GM23338 (cell line): ENCODE measurements around the gene TIMM44. TPM values are rescaled to one million over a fixed set of nuclear protein-coding genes. Genes with fewer than 3 reads are reported as not detected.

Source experiments
- ATAC-seq: fragments of 200-7000 bp; cut with Tn5 transposase; 3 replicates; pipeline ENCODE4 v1.9.1; 2020
- DNase-seq: peaks from one replicate; pipeline ENCODE4 v3.0.0-alpha.2; 2015; ENCODE audit warnings: low spot score
- H2AFZ ChIP-seq: fragments of 200-600 bp; sonication (generic); 2 replicates; pipeline ENCODE4 v1.8.0; 2016; ENCODE audit warnings: antibody characterized with exemption, mild to moderate bottlenecking, moderate library complexity
- H3F3A ChIP-seq: fragments of 200-600 bp; sonication (generic); replicated peaks from 2 replicates; pipeline ENCODE4 v1.8.0; 2017; ENCODE audit warnings: antibody characterized with exemption, mixed run types, low read depth
- H3K27ac ChIP-seq: fragments of 200-600 bp; sonication (generic); 2 replicates; pipeline ENCODE4 v1.6.1; 2016; ENCODE audit warnings: low read depth
- H3K27me3 ChIP-seq: fragments of 200-600 bp; sonication (generic); 2 replicates; pipeline ENCODE4 v1.8.0; 2016; ENCODE audit warnings: mild to moderate bottlenecking, mixed run types, moderate library complexity; ENCODE audit not compliant: insufficient read depth
- H3K36me3 ChIP-seq: fragments of 200-600 bp; sonication (generic); 2 replicates; pipeline ENCODE4 v1.8.0; 2016; ENCODE audit warnings: mild to moderate bottlenecking; ENCODE audit not compliant: insufficient read depth
- H3K4me1 ChIP-seq: fragments of 200-600 bp; sonication (generic); 2 replicates; pipeline ENCODE4 v1.8.0; 2016; ENCODE audit warnings: mild to moderate bottlenecking, moderate library complexity; ENCODE audit not compliant: insufficient read depth
- H3K4me2 ChIP-seq: fragments of 200-600 bp; sonication (generic); 2 replicates; pipeline ENCODE4 v1.7.1; 2017; ENCODE audit warnings: mixed run types
- H3K4me3 ChIP-seq: fragments of 200-600 bp; sonication (generic); 2 replicates; pipeline ENCODE4 v1.6.1; 2016; ENCODE audit warnings: mixed run types
- H3K79me2 ChIP-seq: fragments of 200-600 bp; sonication (generic); replicated peaks from 2 replicates; pipeline ENCODE4 v1.8.0; 2017; ENCODE audit warnings: mild to moderate bottlenecking; ENCODE audit not compliant: insufficient read depth
- H3K9me2 ChIP-seq: fragments of 200-600 bp; sonication (generic); 2 replicates; pipeline ENCODE4 v1.8.0; 2017; ENCODE audit not compliant: insufficient read depth
- H4K20me1 ChIP-seq: fragments of 200-600 bp; sonication (generic); replicated peaks from 2 replicates; pipeline ENCODE4 v1.8.0; 2017; ENCODE audit warnings: mild to moderate bottlenecking; ENCODE audit not compliant: insufficient read depth
- H3K27ac Mint-ChIP-seq: 2 replicates; pipeline ENCODE4 v1.8.0; 2020; ENCODE audit warnings: inconsistent platforms, mild to moderate bottlenecking, moderate library complexity, mixed read lengths
- H3K27me3 Mint-ChIP-seq: 3 replicates; pipeline ENCODE4 v1.8.0; 2022; ENCODE audit warnings: low read depth, mild to moderate bottlenecking, moderate library complexity, mixed read lengths, inconsistent platforms; ENCODE audit not compliant: insufficient read depth, poor library complexity
- H3K36me3 Mint-ChIP-seq: 3 replicates; pipeline ENCODE4 v1.8.0; 2021; ENCODE audit warnings: low read depth, mild to moderate bottlenecking, inconsistent platforms, moderate library complexity, mixed read lengths
- H3K4me1 Mint-ChIP-seq: 3 replicates; pipeline ENCODE4 v1.8.0; 2020; ENCODE audit warnings: mild to moderate bottlenecking, inconsistent platforms, mixed read lengths
- H3K4me3 Mint-ChIP-seq: 3 replicates; pipeline ENCODE4 v1.8.0; 2021; ENCODE audit warnings: moderate library complexity, mild to moderate bottlenecking, inconsistent platforms, mixed read lengths
- H3K9me3 Mint-ChIP-seq: 3 replicates; pipeline ENCODE4 v1.8.0; 2020; ENCODE audit warnings: moderate library complexity, mild to moderate bottlenecking, inconsistent platforms, mixed read lengths
- CREB1 ChIP-seq: fragments of 250-450 bp; sonication (Bioruptor Pico); IDR thresholded peaks from 2 replicates; pipeline ENCODE4 v1.5.0; 2020; ENCODE audit warnings: low read depth, mild to moderate bottlenecking, moderate library complexity
- CTCF ChIP-seq, 2 experiments: fragments of 200-600 bp in 1 of 2; sonication (generic) in 1 of 2; conservative IDR thresholded peaks; 2 replicates each; pipeline versions ENCODE4 v1.5.1 to v1.6.1; 2016 to 2017; ENCODE audit warnings: antibody characterized with exemption in 2 of 2, low read depth in 2 of 2, mild to moderate bottlenecking in 2 of 2, moderate library complexity in 1 of 2
- EZH2phosphoT487 ChIP-seq: fragments of 200-600 bp; sonication (generic); IDR thresholded peaks from one replicate; pipeline ENCODE4 v1.8.1; 2018; ENCODE audit warnings: antibody characterized with exemption; ENCODE audit not compliant: unreplicated experiment
- JUNB ChIP-seq: IDR thresholded peaks from one replicate; pipeline ENCODE4 v1.6.1; 2016; ENCODE audit warnings: antibody characterized with exemption; ENCODE audit not compliant: unreplicated experiment
- NANOG ChIP-seq: IDR thresholded peaks from 2 replicates; pipeline ENCODE4 v1.6.1; 2016; ENCODE audit warnings: antibody characterized with exemption, borderline replicate concordance
- POLR2AphosphoS5 ChIP-seq: IDR thresholded peaks from 2 replicates; pipeline ENCODE4 v1.6.1; 2016; ENCODE audit warnings: antibody characterized with exemption, low read depth
- STAT1 ChIP-seq: IDR thresholded peaks from one replicate; pipeline ENCODE4 v1.6.1; 2016; ENCODE audit warnings: antibody characterized with exemption; ENCODE audit not compliant: unreplicated experiment
- ZNF114 ChIP-seq: fragments of 250-450 bp; sonication (Bioruptor Pico); IDR thresholded peaks from 2 replicates; pipeline ENCODE4 v1.5.0; 2020; ENCODE audit warnings: mild to moderate bottlenecking, moderate library complexity
- ZNF331 ChIP-seq: fragments of 250-450 bp; sonication (Bioruptor Pico); IDR thresholded peaks from 2 replicates; pipeline ENCODE4 v1.5.0; 2020; ENCODE audit warnings: low read depth, mild to moderate bottlenecking, moderate library complexity
- polyA plus RNA-seq: library from polyadenylated mRNA; unstranded; fragments of >200 nt; fragmentation: Nextera tagmentation; extraction: Ambion mirVana; gene quantifications from 2 replicates; pipeline ENCODE4 v1.2.1, GENCODE V29; 2016
- total RNA-seq: library from RNA; depleted of rRNA; stranded (reverse); fragments of >200 nt; shearing (Covaris generic); gene quantifications from 2 replicates; pipeline ENCODE4 v1.2.3, GENCODE V29; 2014

The TIMM44 gene
- total and polyA plus RNA-seq, 2 experiments from 2014 or later = 125 to 128 TPM

- Histone ChIP-seq H2AFZ (no peak overlapping the region), H3K36me3 (no peaks in the 10 kb centered on the region), H3K27me3 (peaks cover 43% of the 10 kb centered on the region), H4K20me1 (peaks cover 5% of the 10 kb centered on the region), H3K79me2 (no peaks in the 10 kb centered on the region), H3K4me1 (no peaks in the 10 kb centered on the region), H3K4me3 (no peak overlapping the region), H3K27ac (no peak overlapping the region), H3F3A (0 out of 2 replicates have a peak, but pooled peaks cover 5% of the 10 kb centered on the region), H3K9me2 (no peaks in the 10 kb centered on the region), H3K4me2 (no peak overlapping the region)
- H3K27me3 Mint-ChIP-seq = peaks cover 36% of the 10 kb centered on the region
- no peak overlapping the region for H3K4me3 Mint-ChIP-seq
- TF ChIP-seq NANOG (no peak), ZNF114 (CRISPR knock-in tag) (no peak), CREB1 (CRISPR knock-in tag) (no peak), CTCF (conservative IDR thresholded peaks at IDR 0.05; ENCODE audit: low read depth in 2 of 2) (no peak)
- peaks cover 2% of the 10 kb centered on the region; the same call in 1 of the 3 replicates for H3K9me3 Mint-ChIP-seq
- ATAC-seq (no peak), DNase-seq (no peak)
- peaks cover 6% of the 10 kb centered on the region; the same call in 2 of the 3 replicates for H3K4me1 Mint-ChIP-seq
- H3K27ac Mint-ChIP-seq = no peak overlapping the region
- H3K36me3 Mint-ChIP-seq = peaks cover 17% of the 10 kb centered on the region
Observed at GRCh38 chr19:7912697-7913564, 30.5 kb downstream of the TIMM44 start.

GRCh38 chr19:7912144-7912696 lies 31.2 kb downstream of the TIMM44 start:
- H3K4me1 Mint-ChIP-seq = peaks cover 6% of the 10 kb centered on the region; the same call in 2 of the 3 replicates
- H3K36me3 ChIP-seq = no peaks in the 10 kb centered on the region

GRCh38 chr19:7911508-7912143 lies 31.8 kb downstream of the TIMM44 start:
- no peak overlapping the region for H3K4me3 Mint-ChIP-seq
- H3K9me3 Mint-ChIP-seq = no peaks in the 10 kb centered on the region
- H3K27me3 Mint-ChIP-seq = peaks cover 30% of the 10 kb centered on the region

More at GRCh38 chr19:7912144-7912696, 31.2 kb downstream of the TIMM44 start:
- peaks cover 5% of the 10 kb centered on the region for H4K20me1 ChIP-seq
- no peak overlapping the region for H2AFZ ChIP-seq
- TF ChIP-seq JUNB (no peak), EZH2phosphoT487 (no peak)
- no peak overlapping the region for H3K4me2 ChIP-seq
- peaks cover 17% of the 10 kb centered on the region for H3K36me3 Mint-ChIP-seq
- DNase-seq (no peak), ATAC-seq (no peak)
- no peaks in the 10 kb centered on the region for H3K4me1 ChIP-seq
- H3K27me3 Mint-ChIP-seq = peaks cover 36% of the 10 kb centered on the region
- peaks cover 36% of the 10 kb centered on the region for H3K27me3 ChIP-seq
- H3F3A ChIP-seq = 0 out of 2 replicates have a peak, but pooled peaks cover 4% of the 10 kb centered on the region
- peaks cover 2% of the 10 kb centered on the region; the same call in 1 of the 3 replicates for H3K9me3 Mint-ChIP-seq
- no peak overlapping the region for H3K27ac ChIP-seq
- no peaks in the 10 kb centered on the region for H3K9me2 ChIP-seq
- no peak overlapping the region for H3K27ac Mint-ChIP-seq
- H3K79me2 ChIP-seq = peaks cover 4% of the 10 kb centered on the region; the same call in 1 of the 2 replicates
- H3K4me3 Mint-ChIP-seq = no peak overlapping the region
- H3K4me3 ChIP-seq = no peak overlapping the region

More at GRCh38 chr19:7911508-7912143, 31.8 kb downstream of the TIMM44 start:
- DNase-seq (no peak), ATAC-seq (no peak)
- TF ChIP-seq CTCF (conservative IDR thresholded peaks at IDR 0.05; ENCODE audit: low read depth in 2 of 2) = no peak
- TF ChIP-seq EZH2phosphoT487 = no peak
- TF ChIP-seq ZNF331 (CRISPR knock-in tag) = no peak
- TF ChIP-seq ZNF114 (CRISPR knock-in tag) = no peak
- TF ChIP-seq JUNB = no peak
- TF ChIP-seq NANOG = no peak
- TF ChIP-seq STAT1 = no peak
- no peak for TF ChIP-seq CREB1 (CRISPR knock-in tag)
- TF ChIP-seq POLR2AphosphoS5 = no peak
- H3K4me3 ChIP-seq = no peak overlapping the region
- no peaks in the 10 kb centered on the region for H3K36me3 ChIP-seq
- H4K20me1 ChIP-seq = peaks cover 5% of the 10 kb centered on the region
- H3K79me2 ChIP-seq = peaks cover 10% of the 10 kb centered on the region; the same call in 1 of the 2 replicates
- Mint-ChIP-seq H3K27ac (no peak overlapping the region), H3K4me1 (peaks cover 3% of the 10 kb centered on the region; the same call in 2 of the 3 replicates), H3K36me3 (peaks cover 17% of the 10 kb centered on the region)
- no peaks in the 10 kb centered on the region for H3K9me2 ChIP-seq
- H3K27ac ChIP-seq = no peak overlapping the region
- H3K4me1 ChIP-seq = no peaks in the 10 kb centered on the region
- no peak overlapping the region for H3K4me2 ChIP-seq
- no peaks in the 10 kb centered on the region for H3F3A ChIP-seq
- no peak overlapping the region for H2AFZ ChIP-seq
- H3K27me3 ChIP-seq = peaks cover 30% of the 10 kb centered on the region
